GM12878 (cell line): ENCODE data around the gene PRRG1. TPM values are rescaled to one million over a fixed set of nuclear protein-coding genes. Genes with fewer than 3 reads are reported as not detected.

Source experiments
- ATAC-seq: fragments of 200-7000 bp; cut with Tn5 transposase; 3 replicates; pipeline ENCODE4 v1.9.1; 2020; ENCODE audit warnings: mild to moderate bottlenecking, moderate library complexity
- BruUV-seq: library from RNA; stranded (reverse); fragments of 400-500 nt; replicated peaks from 2 replicates; lab custom pipeline; 2021; lab: Mats Ljungman, UMichigan
- CTCF ChIA-PET: fragments of 300-600 bp; sonication (Branson Sonifier 250); formaldehyde crosslinking; extraction: SDS; loops from one replicate; lab custom pipeline; 2021; ENCODE audit warnings: inconsistent platforms; lab: Yijun Ruan, JAX
- POLR2A ChIA-PET: fragments of 350-600 bp; formaldehyde crosslinking; extraction: SDS; loops from one replicate; lab custom pipeline; 2021; ENCODE audit warnings: inconsistent platforms; lab: Charles Lee
- RAD21 ChIA-PET: fragments of 300-600 bp; sonication (Branson Sonifier 250); formaldehyde crosslinking; loops from one replicate; lab custom pipeline; 2023; ENCODE audit warnings: antibody characterized with exemption; ENCODE audit not compliant: unreplicated experiment; lab: Charles Lee
- SMC1A ChIA-PET: fragments of 300-600 bp; sonication (Branson Sonifier 250); formaldehyde crosslinking; loops from one replicate; lab custom pipeline; 2023; ENCODE audit not compliant: unreplicated experiment, uncharacterized antibody; lab: Charles Lee
- DNase-seq: peaks from one replicate; pipeline ENCODE4 v3.0.0-alpha.2; 2011; ENCODE audit warnings: low read depth, low spot score
- FAIRE-seq: peaks from 3 replicates; lab custom pipeline; 2011; peaks lifted over from hg19 to GRCh38; lab: Jason Lieb, UNC
- H2AFZ ChIP-seq: 2 replicates; pipeline ENCODE4 v1.6.0; 2011; ENCODE audit warnings: low read depth, low read length, control low read depth; ENCODE audit not compliant: control insufficient read depth
- H3K27ac ChIP-seq: 2 replicates; pipeline ENCODE4 v1.5.1; 2011; ENCODE audit warnings: control low read depth; ENCODE audit not compliant: control insufficient read depth, insufficient read depth
- H3K27me3 ChIP-seq, 2 experiments: replicated peaks in 1 of 2; 2 replicates each; pipeline versions ENCODE4 v1.6.0 to v1.6.1; 2011; ENCODE audit warnings: low read length in 1 of 2; ENCODE audit not compliant: control insufficient read depth in 2 of 2, insufficient read depth in 2 of 2
- H3K36me3 ChIP-seq, 2 experiments: 2 replicates each; pipeline ENCODE4 v1.5.1; 2011; ENCODE audit warnings: low read length in 1 of 2; ENCODE audit not compliant: control insufficient read depth in 2 of 2, insufficient read depth in 2 of 2
- H3K4me1 ChIP-seq: 2 replicates; pipeline ENCODE4 v1.6.1; 2011; ENCODE audit warnings: mild to moderate bottlenecking, low read length, moderate library complexity, mixed read lengths; ENCODE audit not compliant: control insufficient read depth, insufficient read depth
- H3K4me2 ChIP-seq: 2 replicates; pipeline ENCODE4 v1.6.0; 2011; ENCODE audit warnings: control low read depth; ENCODE audit not compliant: control insufficient read depth, insufficient read depth
- H3K4me3 ChIP-seq: fragments of 200-600 bp; sonication (generic); 2 replicates; pipeline ENCODE4 v1.5.1; 2016
- H3K79me2 ChIP-seq: 2 replicates; pipeline ENCODE4 v1.6.0; 2011; ENCODE audit warnings: low read length; ENCODE audit not compliant: control insufficient read depth, insufficient read depth
- H3K9ac ChIP-seq: 2 replicates; pipeline ENCODE4 v1.8.0; 2011; ENCODE audit warnings: low read length, control low read depth, mixed read lengths; ENCODE audit not compliant: control insufficient read depth, insufficient read depth
- H3K9me3 ChIP-seq: replicated peaks from 3 replicates; pipeline ENCODE4 v1.5.1; 2011; ENCODE audit warnings: mild to moderate bottlenecking, low read length; ENCODE audit not compliant: control insufficient read depth, insufficient read depth
- H4K20me1 ChIP-seq: 2 replicates; pipeline ENCODE4 v1.6.0; 2011; ENCODE audit not compliant: control insufficient read depth, insufficient read depth
- CREM ChIP-seq: IDR thresholded peaks from 2 replicates; pipeline ENCODE4 v1.6.1; 2014; ENCODE audit warnings: antibody characterized with exemption, low read depth
- RAD51 ChIP-seq: fragments of 450-650 bp; IDR thresholded peaks from 2 replicates; pipeline ENCODE4 v1.6.1; 2016; ENCODE audit warnings: moderate library complexity, mild to moderate bottlenecking, inconsistent platforms
- RUNX3 ChIP-seq: IDR thresholded peaks from 2 replicates; pipeline ENCODE4 v1.6.1; 2012; ENCODE audit warnings: low read length, inconsistent platforms
- in situ Hi-C: fragments of 300-500 bp; cut with MboI; formaldehyde crosslinking; loops from 9 replicates; pipeline ENCODE4 v1.14.3; 2018; ENCODE audit warnings: mixed read lengths
- intact Hi-C: fragments of 100-400 bp; cut with micrococcal nuclease; formaldehyde crosslinking; loops from one replicate; pipeline ENCODE4 v1.14.2; 2022; ENCODE audit not compliant: unreplicated experiment
- polyA plus RNA-seq, 11 experiments: library from polyadenylated mRNA; depleted of rRNA in 4 of 11; unstranded in 6 of 11; stranded (reverse) in 5 of 11; fragments of >200 nt; fragmentation: Nextera tagmentation in 4 of 11; fragmentation: Illumina TruSeq in 1 of 11; extraction: Ambion mirVana in 4 of 11; extraction: Trizol in 1 of 11; gene quantifications; 1 replicate in 1 of 11; 2 replicates in 10 of 11; pipeline versions ENCODE4 v1.2.1 to v1.2.3, GENCODE V29; 2011 to 2016; ENCODE audit warnings: inconsistent platforms in 2 of 11, missing spikeins in 2 of 11, low read depth in 1 of 11
- total RNA-seq, 4 experiments: library from RNA; depleted of rRNA in 3 of 4; stranded (reverse); fragments of >200 nt in 3 of 4; fragmentation: Illumina TruSeq in 1 of 4; extraction: Trizol in 1 of 4; gene quantifications; 2 replicates each; pipeline versions ENCODE4 v1.2.1 to v1.2.3, GENCODE V29; 2013 to 2021
- TF ChIP-seq, protein P1 (sequence below): fragments of 450-650 bp; formaldehyde crosslinking; IDR thresholded peaks from 2 replicates; pipeline ENCODE4 v1.4.0; 2022; ENCODE audit warnings: mild to moderate bottlenecking, moderate library complexity
- TF ChIP-seq, protein P2 (sequence below): fragments of 450-650 bp; IDR thresholded peaks from 2 replicates; pipeline ENCODE4 v1.6.1; 2018; ENCODE audit warnings: mild to moderate bottlenecking, low read depth, moderate library complexity; ENCODE audit not compliant: partially characterized antibody
- TF ChIP-seq, protein P3 (sequence below): fragments of 450-650 bp; IDR thresholded peaks from 2 replicates; pipeline ENCODE4 v1.6.1; 2017; ENCODE audit warnings: mild to moderate bottlenecking, low read depth, inconsistent platforms; ENCODE audit not compliant: poor library complexity, severe bottlenecking

PRRG1 gene
- total and polyA plus RNA-seq, 10 of the 15 experiments (the other 5 are each of a cell fraction or from before 2014, with no cell fraction given): not detected

DNA sequence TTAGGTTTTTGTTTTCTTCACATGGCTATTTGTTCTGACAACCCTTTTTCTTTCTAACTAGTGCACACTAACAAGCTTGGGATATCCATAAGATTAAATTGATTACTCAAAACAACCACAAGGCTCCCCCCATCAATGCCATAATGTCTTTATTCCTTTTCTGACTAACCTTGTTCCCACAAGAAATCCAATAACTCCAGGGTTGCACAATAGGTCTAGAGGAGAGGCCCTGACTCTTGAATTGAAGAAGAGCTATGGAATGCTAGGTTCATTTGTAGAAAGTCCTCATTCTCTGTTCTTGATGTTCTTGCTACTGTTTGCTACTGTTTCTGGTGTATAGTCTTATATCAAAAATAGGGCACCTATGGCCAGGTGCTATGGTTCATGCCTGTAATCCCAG is 71.0 kb downstream of the PRRG1 start:
- CTCF ChIA-PET: no interaction called here
- no peaks in the 10 kb centered on the region for H4K20me1 ChIP-seq
- intact Hi-C loops: no loop called here
- no peak overlapping the region for H2AFZ ChIP-seq
- FAIRE-seq: no peak
- POLR2A ChIA-PET: no interaction called here
- H3K36me3 ChIP-seq: no peaks in the 10 kb centered on the region
- SMC1A ChIA-PET: no interaction called here
- no peaks in the 10 kb centered on the region for H3K9me3 ChIP-seq
- in situ Hi-C loops: no loop called here
- H3K27ac ChIP-seq: no peak overlapping the region
- H3K4me2 ChIP-seq: no peak overlapping the region
- no peaks in the 10 kb centered on the region for H3K79me2 ChIP-seq
- no peak for DNase-seq
- H3K4me1 ChIP-seq: no peaks in the 10 kb centered on the region
- no peak overlapping the region for H3K9ac ChIP-seq
- H3K27me3 ChIP-seq: no peaks in the 10 kb centered on the region
- no peak for TF ChIP-seq CREM
- TF ChIP-seq, protein P1, sequence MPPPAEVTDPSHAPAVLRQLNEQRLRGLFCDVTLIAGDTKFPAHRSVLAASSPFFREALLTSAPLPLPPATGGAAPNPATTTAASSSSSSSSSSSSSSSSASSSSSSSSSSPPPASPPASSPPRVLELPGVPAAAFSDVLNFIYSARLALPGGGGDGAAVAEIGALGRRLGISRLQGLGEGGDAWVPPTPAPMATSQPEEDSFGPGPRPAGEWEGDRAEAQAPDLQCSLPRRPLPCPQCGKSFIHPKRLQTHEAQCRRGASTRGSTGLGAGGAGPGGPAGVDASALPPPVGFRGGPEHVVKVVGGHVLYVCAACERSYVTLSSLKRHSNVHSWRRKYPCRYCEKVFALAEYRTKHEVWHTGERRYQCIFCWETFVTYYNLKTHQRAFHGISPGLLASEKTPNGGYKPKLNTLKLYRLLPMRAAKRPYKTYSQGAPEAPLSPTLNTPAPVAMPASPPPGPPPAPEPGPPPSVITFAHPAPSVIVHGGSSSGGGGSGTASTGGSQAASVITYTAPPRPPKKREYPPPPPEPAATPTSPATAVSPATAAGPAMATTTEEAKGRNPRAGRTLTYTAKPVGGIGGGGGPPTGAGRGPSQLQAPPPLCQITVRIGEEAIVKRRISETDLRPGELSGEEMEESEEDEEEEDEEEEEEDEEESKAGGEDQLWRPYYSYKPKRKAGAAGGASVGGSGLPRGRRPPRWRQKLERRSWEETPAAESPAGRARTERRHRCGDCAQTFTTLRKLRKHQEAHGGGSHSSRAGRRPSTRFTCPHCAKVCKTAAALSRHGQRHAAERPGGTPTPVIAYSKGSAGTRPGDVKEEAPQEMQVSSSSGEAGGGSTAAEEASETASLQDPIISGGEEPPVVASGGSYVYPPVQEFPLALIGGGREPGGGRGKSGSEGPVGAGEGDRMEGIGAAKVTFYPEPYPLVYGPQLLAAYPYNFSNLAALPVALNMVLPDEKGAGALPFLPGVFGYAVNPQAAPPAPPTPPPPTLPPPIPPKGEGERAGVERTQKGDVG (CRISPR knock-in tag): no peak
- TF ChIP-seq, protein P2, sequence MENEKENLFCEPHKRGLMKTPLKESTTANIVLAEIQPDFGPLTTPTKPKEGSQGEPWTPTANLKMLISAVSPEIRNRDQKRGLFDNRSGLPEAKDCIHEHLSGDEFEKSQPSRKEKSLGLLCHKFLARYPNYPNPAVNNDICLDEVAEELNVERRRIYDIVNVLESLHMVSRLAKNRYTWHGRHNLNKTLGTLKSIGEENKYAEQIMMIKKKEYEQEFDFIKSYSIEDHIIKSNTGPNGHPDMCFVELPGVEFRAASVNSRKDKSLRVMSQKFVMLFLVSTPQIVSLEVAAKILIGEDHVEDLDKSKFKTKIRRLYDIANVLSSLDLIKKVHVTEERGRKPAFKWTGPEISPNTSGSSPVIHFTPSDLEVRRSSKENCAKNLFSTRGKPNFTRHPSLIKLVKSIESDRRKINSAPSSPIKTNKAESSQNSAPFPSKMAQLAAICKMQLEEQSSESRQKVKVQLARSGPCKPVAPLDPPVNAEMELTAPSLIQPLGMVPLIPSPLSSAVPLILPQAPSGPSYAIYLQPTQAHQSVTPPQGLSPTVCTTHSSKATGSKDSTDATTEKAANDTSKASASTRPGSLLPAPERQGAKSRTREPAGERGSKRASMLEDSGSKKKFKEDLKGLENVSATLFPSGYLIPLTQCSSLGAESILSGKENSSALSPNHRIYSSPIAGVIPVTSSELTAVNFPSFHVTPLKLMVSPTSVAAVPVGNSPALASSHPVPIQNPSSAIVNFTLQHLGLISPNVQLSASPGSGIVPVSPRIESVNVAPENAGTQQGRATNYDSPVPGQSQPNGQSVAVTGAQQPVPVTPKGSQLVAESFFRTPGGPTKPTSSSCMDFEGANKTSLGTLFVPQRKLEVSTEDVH: no peak
- TF ChIP-seq, protein P3, sequence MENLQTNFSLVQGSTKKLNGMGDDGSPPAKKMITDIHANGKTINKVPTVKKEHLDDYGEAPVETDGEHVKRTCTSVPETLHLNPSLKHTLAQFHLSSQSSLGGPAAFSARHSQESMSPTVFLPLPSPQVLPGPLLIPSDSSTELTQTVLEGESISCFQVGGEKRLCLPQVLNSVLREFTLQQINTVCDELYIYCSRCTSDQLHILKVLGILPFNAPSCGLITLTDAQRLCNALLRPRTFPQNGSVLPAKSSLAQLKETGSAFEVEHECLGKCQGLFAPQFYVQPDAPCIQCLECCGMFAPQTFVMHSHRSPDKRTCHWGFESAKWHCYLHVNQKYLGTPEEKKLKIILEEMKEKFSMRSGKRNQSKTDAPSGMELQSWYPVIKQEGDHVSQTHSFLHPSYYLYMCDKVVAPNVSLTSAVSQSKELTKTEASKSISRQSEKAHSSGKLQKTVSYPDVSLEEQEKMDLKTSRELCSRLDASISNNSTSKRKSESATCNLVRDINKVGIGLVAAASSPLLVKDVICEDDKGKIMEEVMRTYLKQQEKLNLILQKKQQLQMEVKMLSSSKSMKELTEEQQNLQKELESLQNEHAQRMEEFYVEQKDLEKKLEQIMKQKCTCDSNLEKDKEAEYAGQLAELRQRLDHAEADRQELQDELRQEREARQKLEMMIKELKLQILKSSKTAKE: no peak
- no peak for TF ChIP-seq RAD51
- TF ChIP-seq RUNX3: no peak
- ATAC-seq: no peak
- no TSS peak for BruUV-seq
- H3K4me3 ChIP-seq: no peak overlapping the region
- RAD21 ChIA-PET: no interaction called here
